ENCODE data around the gene ZNHIT2.
"Not testable (repeated sequence)": the region's sequence is repeated elsewhere in the genome, so short reads cannot be mapped to it uniquely, and the experiment has no call there.

Gene ZNHIT2

GRCh38 chr11:65117206-65118096 is at the start of gene ZNHIT2:
TSS of gene ZNHIT2 (minus strand) at chr11:65117701. CDS start at chr11:65117653, 48 bp downstream.
- peak; percentile 100 for DNase-seq

GRCh38 chr11:65166893-65167292 is 49.4 kb upstream of the ZNHIT2 start:
- no peak for DNase-seq

- DNase-seq = no peak
Observed at GRCh38 chr11:65165410-65166317, 48.2 kb upstream of the ZNHIT2 start.

GRCh38 chr11:65163684-65164083 is 46.2 kb upstream of the ZNHIT2 start:
- DNase-seq = no peak

- no peak for DNase-seq
Observed at GRCh38 chr11:65160643-65161042, 43.1 kb upstream of the ZNHIT2 start.

GRCh38 chr11:65159012-65159411 is 41.5 kb upstream of the ZNHIT2 start:
- DNase-seq = no peak

GRCh38 chr11:65157336-65157735 is 39.8 kb upstream of the ZNHIT2 start:
- DNase-seq = no peak

- DNase-seq = no peak
Observed at GRCh38 chr11:65156926-65157325, 39.4 kb upstream of the ZNHIT2 start.

GRCh38 chr11:65156256-65156655 is 38.8 kb upstream of the ZNHIT2 start:
- DNase-seq = no peak

GRCh38 chr11:65152122-65152521 is 34.6 kb upstream of the ZNHIT2 start:
- DNase-seq = no peak

GRCh38 chr11:65151331-65151899 is 33.9 kb upstream of the ZNHIT2 start:
- DNase-seq = no peak

- no peak for DNase-seq
Observed at GRCh38 chr11:65150509-65151299, 33.2 kb upstream of the ZNHIT2 start.

GRCh38 chr11:65150131-65150508 is 32.6 kb upstream of the ZNHIT2 start:
- DNase-seq = not testable (repeated sequence)

- no peak for DNase-seq
Observed at GRCh38 chr11:65148657-65149056, 31.2 kb upstream of the ZNHIT2 start.

GRCh38 chr11:65147352-65148075 is 30.0 kb upstream of the ZNHIT2 start:
- no peak for DNase-seq

GRCh38 chr11:65141896-65142494 is 24.5 kb upstream of the ZNHIT2 start:
- no peak for DNase-seq

GRCh38 chr11:65136515-65137096 is 19.1 kb upstream of the ZNHIT2 start:
- no peak for DNase-seq

- DNase-seq = no peak
Observed at GRCh38 chr11:65135633-65136145, 18.2 kb upstream of the ZNHIT2 start.

GRCh38 chr11:65134952-65135632 is 17.6 kb upstream of the ZNHIT2 start:
- DNase-seq = peak; percentile 78 to 82

Measured in activated CD4-positive, alpha-beta T cell treated with anti-CD3 and anti-CD28 coated beads for 4 hours (primary cell).